ENCODE results near the gene ST8SIA4.

- TF ChIP-seq POLR2A (IDR thresholded peaks at IDR 0.05) (no peak), CTCF (IDR thresholded peaks at IDR 0.05) (no peak)
Observed at GRCh38 chr5:100771181-100771580, 131.9 kb downstream of the ST8SIA4 start.
